HG03060 (cell line): ENCODE data around the gene KRTAP2-3.
"Not testable (repeated sequence)": the region's sequence is repeated elsewhere in the genome, so short reads cannot be mapped to it uniquely, and the experiment has no call there.

ENCODE experiments used
- ATAC-seq: cut with Tn5 transposase; IDR thresholded peaks from one replicate; pipeline ENCODE4 v1.9.1; 2021; ENCODE audit warnings: low read depth, moderate number of reproducible peaks; ENCODE audit not compliant: unreplicated experiment

Gene KRTAP2-3

DNA sequence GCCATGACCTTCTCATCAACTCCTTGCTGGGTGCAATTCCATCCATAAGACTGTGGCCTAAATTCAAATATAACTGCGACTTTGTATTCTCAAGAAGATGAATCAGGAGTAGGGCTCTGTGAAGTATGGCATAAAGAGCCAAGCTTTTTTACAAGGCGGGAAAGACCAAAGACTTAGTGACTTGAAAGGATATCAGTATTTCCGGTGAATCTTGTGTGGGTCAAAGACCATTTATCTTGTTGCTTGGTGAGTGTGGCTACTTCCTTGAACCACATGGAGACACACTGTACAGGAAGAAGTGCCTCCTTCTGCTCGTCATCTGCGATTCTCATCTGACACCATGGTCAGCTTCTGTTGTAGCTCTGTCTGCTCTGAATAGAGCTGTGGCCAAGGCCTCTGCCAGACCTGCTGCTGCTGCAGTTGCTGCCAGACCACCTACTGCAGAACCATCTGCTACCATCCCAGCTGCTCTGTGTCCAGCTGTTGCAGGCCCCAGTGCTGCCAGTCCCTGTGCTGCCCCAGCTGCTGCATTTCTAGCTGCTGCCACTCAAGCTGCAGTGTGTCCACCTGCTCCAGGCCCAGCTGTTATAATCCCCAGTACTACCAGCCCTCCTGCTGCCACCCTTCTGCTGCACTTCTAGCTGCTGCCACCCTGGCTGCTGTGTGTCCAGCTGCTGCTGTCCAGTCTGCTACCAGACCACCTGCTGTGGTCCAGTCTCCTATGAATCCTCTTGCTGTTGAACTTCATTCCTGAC, 11.9 kb upstream of the KRTAP2-3 start:
- no peak for ATAC-seq

DNA sequence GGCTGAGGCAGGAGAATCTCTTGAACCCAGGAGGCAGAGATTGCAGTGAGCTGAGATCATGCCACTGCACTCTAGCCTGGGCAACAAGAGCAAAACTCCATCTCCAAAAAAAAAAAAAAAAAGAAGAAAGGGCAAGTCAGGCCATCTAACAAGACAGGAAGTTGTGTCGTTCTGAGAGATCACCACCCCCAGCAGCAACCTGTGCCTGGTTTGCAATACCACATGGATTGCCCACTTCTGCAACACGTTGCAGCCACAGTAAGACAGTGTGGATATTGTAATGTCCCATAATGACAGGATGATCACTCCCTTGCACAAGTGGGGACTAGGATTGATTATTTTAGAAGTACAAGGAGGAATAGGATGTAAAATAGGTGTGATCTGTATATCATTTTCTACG, 9.1 kb upstream of the KRTAP2-3 start:
- ATAC-seq = no peak

DNA sequence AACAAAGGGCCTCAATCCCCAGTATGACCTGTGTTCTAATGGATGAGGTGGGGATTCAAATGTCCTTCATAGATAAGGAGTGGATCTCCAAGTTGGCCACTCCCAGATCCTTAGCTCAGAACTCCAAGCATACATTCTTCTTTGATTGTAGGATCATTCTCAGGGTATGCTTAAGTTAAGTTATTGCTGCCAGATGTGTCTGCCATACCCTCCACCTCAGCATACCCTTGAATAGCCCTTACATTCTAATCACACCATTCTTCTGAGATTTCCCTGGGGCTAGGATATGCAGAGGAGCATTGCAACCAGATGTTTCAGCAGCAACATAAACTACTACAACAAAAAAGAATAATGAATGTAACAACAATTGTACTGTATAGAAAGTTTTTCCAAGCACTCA, 7.4 kb upstream of the KRTAP2-3 start:
- no peak for ATAC-seq

DNA sequence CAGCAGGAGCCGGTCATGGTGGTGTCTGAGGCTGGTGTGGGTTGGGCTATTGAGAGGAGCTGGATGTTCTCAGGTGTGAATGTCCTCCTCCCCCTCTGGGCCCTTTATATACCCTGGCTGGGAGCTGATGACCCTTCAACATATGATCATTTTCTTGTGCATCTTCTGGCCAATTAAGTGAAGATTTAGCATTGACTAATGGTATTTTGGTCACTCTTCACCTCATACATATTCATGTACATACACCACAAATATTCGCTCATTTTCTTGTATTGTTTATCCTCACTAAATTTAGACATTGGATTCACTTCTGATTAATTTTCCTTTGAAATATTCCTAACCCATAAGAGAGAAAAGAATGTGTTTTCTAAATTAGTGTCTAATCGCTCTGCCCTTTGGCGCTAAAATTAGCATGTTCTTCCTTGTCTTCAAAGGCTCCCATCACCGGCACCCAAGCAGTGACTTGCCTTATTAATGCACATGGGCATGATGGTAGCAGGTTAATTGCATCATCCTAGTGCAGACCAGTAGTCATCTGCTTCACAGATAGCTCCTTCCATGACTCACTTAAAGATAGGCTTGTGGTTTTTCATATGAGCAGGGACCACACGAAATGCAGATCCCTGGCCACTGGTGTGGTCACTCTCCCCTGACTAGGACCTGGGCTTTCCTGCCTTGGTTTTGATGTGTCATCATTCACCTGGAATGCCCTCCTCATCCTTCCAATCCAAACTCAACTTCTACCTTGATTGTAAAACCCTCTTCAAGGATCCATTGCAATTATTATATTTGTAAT, 6.1 kb upstream of the KRTAP2-3 start, which contains the start of gene KRTAP2-4:
Gene KRTAP2-4, minus strand, starts transcription at position 51 of the 796 bp plus-strand sequence. Its CDS starts 34 bp downstream, at position 17.
- no peak for ATAC-seq

DNA sequence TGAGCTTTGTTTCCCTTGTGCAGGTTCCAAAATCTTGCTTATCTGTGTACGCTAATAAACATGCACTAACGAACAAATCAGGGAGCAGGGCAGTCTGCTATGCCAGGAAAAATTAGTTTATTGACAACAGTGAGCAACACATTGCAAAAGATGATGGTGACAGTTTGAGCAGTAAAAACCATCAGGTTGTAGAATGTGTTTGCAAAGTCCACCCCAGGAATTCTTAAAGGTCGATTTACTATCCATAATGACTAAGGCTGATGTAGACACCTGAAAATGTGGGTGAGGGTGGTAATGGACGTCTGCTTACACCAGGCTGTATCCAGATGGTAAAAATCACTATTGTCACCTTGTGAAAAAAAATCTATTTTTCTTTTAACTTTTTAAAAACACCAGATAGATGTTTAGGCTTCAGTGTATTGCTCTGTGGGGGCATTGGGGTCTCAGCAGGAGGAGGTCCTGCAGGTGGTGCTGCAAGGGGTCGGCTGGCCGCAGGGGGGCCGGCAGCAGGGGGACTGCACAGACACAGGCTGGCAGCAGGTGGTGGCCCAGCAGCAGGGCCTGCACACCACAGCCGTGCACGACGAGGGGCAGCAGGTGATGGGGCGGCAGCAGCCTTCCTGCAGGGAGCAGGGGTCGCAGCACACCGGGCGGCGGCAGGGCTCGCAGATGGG, 5.2 kb upstream of the KRTAP2-3 start:
- not testable (repeated sequence) for ATAC-seq

DNA sequence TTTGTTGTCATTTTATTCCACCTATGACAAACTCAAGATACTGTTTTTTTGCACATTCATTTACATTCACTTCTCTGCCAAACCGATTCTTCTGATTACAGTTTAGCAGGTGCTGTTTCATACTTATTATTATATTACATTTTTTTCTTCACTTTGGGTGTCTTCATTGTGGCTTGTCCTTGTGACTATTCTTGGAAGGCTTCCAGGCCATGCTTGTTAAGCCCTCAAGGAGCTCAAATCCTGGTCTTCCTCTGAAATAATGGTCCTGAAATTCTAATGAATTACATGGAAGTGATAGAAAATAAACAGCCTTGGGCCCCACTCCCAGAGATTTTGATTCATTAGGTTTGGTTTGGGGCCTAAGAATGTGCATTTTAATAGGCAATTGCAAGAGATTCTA, 4.4 kb upstream of the KRTAP2-3 start:
- ATAC-seq = no peak

DNA sequence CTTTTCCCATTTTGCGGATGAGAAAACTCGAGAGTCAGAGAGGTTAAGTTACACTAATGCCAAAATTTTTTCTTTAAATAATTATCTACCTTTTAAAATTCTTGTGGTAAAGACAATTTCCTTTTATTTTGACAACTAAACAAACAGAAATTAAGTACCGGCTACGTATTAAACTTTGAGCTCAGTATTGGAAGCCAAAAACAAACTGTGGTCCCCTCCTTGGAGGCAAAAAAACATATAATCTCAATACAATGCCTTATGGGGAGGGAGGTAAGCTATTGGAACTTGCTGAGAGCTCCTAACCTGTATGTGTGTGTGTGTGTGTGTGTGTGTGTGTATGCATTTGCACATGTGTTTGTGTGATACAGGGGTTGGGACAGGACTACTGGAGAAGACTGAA, 3.5 kb upstream of the KRTAP2-3 start:
- no peak for ATAC-seq

DNA sequence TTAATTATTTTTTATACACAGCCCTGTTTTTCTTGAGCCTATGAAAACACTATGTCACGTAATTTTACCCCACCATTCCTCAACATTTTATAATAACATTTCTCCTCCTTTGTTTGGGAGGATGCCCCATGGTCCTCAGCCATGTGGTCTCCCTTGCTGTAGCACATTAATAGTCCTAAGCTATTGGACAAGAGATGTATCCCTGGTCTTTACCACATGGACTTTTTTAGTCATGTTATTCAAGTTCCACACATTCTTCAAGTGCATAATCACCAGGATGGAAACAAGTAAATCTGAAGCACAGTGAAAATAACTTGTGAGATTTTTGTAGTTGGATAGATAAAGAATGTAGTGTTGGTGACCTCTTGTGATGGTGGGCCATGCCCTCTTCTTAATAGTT, 2.0 kb upstream of the KRTAP2-3 start:
- ATAC-seq = no peak

DNA sequence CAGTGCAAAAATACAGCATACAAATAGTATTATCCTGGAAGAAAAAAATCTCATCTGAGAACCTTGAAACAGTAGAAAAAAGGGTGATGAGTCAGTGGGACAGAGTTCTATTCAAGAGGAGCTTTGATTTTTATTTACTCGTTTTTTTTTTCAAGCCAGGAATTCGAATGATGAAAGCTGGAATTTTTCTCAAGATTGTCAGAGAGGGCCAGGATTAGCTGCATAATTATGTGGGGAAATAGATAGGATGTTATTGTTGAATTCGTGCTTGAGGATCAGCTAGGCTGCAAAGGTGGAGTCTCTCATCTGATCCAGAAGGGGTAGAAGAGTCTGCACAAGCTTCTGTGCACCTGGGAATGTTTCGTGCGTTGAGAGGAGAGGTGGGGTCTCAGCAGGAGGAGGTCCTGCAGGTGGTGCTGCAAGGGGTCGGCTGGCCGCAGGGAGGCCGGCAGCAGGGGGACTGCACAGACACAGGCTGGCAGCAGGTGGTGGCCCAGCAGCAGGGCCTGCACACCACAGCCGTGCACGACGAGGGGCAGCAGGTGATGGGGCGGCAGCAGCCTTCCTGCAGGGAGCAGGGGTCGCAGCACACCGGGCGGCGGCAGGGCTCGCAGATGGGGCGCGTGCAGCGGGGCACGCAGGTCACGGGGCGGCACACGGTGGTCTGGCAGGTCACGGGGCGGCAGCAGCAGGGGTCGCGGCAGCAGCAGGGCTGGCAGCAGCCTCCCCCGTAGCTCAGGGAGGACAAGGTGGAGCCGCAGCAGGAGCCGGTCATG, 450 bp downstream of the KRTAP2-3 start:
- not testable (repeated sequence) for ATAC-seq

DNA sequence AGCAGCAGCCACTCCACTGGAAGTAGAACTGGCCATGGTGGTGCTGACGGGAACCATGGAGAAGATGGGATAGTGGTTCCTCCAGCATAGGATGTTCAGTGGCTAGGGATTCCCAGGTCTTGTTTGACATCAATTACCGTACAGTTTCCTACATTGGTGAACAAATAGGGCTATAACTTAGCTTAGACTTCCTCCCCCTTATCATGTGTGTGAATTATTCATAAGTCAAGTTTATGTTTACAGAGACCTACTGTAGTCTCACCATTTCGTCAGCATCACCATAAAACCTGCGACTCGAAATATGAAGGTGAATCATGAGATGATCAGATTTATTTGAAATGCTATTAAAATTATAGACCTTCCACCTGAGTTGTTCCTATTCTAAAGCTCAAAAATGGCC, 1.2 kb downstream of the KRTAP2-3 start:
- ATAC-seq = no peak

DNA sequence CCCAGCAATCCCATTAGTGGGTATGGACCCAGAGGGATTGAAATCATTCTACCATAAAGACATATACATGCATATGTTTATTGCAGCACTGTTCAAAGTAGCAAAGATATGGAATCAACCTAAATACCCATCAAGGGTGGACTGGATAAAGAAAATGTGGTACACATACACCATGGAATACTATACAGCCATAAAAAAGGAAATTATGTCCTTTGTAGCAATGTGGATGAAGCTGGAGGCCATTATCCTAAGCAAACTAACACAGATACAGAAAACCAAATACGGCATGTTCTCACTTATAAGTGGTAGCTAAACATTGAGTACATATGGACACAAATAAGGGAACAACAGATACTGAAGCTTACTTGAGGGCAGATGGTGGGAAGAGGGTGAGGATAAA, 2.4 kb downstream of the KRTAP2-3 start:
- ATAC-seq = no peak

DNA sequence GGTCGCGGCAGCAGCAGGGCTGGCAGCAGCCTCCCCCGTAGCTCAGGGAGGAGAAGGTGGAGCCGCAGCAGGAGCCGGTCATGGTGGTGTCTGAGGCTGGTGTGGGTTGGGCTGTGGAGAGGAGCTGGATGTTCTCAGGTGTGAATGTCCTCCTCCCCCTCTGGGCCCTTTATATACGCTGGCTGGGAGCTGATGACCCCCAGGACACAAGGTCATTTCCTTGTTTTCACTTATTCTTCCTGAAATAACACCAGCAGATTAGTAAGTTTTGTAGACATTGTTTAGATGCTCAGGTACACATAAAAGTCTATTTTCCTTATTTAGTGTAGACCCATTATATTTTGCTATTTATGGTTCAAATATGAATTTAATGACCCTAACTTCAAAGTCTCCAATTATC, 4.8 kb downstream of the KRTAP2-3 start, which contains the start of gene KRTAP2-2:
Gene KRTAP2-2, minus strand, starts transcription at position 101 of the 400 bp plus-strand sequence. Its CDS starts 19 bp downstream, at position 82.
- not testable (repeated sequence) for ATAC-seq

DNA sequence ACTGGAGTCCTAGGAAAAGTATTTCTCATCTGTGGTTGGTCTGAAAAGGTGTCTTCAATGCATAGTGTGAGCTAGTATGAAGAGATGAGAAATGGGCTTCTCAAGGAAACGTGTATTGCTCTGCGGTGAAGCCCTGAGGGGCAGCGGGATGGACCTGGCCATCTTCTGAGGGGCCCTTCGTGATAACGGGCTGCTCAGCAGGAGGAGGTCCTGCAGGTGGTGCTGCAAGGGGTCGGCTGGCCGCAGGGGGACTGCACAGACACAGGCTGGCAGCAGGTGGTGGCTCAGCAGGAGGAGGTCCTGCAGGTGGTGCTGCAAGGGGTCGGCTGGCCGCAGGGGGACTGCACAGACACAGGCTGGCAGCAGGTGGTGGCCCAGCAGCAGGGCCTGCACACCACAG, 5.4 kb downstream of the KRTAP2-3 start:
- not testable (repeated sequence) for ATAC-seq

DNA sequence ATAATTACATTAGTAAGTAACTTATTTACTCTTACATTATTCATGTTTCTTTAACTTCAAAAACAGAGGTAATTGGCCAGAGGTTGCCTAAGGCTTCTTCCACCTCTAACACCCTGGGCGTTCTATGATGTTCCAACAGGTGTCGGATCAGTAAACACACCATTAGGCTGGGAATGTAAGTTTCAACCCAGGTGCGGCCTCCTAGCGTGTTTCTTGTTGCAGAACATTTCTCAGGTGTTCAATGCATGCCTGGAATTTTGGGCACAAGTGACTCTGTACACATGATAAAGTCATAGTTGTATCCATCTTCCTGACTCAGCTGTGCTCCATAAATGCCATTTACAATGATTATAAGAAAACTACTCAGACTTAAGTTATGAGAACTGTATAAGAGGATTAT, 5.9 kb downstream of the KRTAP2-3 start:
- no peak for ATAC-seq

DNA sequence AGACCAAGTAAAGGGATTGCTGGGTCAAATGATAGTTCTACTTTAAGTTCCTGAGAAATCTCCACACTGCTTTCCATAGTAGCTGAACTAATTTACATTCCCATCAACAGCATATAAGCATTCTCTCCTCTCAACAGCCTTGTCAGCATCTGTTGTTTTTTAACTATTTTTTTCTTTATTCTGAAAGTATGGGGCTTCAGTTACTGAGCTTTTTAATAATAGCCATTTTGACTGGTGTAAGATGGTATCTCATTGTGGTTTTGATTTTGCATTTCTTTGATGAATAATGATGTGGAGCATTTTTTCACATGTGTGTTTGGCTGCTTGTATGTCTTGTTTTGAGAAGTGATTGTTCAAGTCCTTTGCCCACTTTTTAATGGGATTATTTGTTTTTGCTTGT, 7.3 kb downstream of the KRTAP2-3 start:
- no peak for ATAC-seq

DNA sequence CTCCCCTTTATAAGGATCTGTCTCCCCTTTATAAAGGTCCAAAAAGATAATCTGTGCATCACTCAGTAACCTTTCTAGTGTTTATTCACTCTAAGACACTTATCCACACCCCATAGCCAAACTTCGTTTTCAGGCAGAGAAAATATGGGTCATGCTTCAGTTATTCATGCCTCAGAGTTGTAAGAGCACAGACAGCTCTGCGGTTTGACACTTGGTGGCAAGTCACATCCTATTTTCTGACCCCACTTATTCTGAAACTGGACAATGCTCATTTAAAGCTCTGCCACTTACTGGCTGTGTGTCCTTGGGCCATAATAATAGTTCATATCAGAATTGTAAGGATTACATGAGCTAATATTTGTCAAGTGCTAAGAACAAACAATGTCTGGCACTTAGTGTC, 10.8 kb downstream of the KRTAP2-3 start:
- no peak for ATAC-seq

DNA sequence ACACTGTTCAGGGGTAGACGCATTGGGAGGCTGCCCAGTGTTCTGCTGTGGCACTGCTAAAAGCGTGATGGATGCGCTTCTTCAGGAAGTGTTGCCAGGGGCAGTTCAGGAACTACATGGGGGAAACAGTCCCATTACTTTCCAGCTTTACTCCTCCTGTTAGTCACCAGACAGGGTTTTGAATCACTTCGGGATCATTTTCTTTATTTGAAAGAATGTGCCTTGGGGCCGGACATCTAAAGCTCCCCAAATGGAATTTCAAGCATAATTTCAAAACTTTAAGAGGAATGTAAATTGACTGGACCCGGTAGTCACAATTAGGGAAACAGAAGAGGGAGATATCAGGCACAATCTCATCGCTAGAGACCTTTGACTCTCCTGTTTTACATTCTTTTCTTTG, 11.5 kb downstream of the KRTAP2-3 start:
- ATAC-seq = no peak

DNA sequence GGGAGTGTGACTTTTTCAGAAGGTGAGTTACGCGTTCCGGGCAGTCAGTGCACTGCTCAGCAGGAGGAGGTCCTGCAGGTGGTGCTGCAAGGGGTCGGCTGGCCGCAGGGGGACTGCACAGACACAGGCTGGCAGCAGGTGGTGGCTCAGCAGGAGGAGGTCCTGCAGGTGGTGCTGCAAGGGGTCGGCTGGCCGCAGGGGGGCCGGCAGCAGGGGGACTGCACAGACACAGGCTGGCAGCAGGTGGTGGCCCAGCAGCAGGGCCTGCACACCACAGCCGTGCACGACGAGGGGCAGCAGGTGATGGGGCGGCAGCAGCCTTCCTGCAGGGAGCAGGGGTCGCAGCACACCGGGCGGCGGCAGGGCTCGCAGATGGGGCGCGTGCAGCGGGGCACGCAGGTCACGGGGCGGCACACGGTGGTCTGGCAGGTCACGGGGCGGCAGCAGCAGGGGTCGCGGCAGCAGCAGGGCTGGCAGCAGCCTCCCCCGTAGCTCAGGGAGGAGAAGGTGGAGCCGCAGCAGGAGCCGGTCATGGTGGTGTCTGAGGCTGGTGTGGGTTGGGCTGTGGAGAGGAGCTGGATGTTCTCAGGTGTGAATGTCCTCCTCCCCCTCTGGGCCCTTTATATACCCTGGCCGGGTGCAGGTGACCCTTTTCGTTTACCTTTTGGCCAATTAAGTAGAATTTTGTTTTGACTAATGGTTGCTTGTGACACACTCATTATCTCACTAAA, 13.0 kb downstream of the KRTAP2-3 start, which contains the start of gene KRTAP2-1:
Gene KRTAP2-1, minus strand, starts transcription at position 582 of the 731 bp plus-strand sequence. Its CDS starts 49 bp downstream, at position 533.
- not testable (repeated sequence) for ATAC-seq

DNA sequence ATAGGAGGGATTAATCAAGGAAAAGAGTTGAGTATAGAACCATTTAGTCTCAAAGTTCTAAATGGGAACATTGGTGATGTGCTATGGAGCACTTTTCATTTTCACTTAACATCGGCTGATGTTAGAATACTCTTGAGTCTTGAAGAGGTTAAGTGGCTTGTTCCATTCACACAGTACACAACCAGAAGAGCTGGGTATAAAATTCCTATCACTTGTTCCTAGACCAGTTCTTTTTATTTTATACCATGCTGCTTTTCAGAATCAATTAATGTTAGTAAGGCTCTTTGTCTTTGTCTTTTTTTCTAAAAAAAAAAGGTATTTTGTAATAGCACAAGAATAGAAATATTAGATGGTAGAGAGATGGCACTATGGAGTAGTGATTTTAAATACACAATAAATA, 17.0 kb downstream of the KRTAP2-3 start:
- ATAC-seq = no peak
